Chondrocyte (in vitro differentiated cells): ENCODE data around the gene CIAO2A. TPM values are rescaled to one million over a fixed set of nuclear protein-coding genes. Genes with fewer than 3 reads are reported as not detected.

Experiments
- DNase-seq: peaks from one replicate; pipeline ENCODE4 v3.0.0; 2021; ENCODE audit warnings: mixed read lengths, low spot score
- H3K27ac Mint-ChIP-seq: one replicate; pipeline ENCODE4 v1.8.0; 2021; ENCODE audit warnings: mild to moderate bottlenecking, moderate library complexity, mixed read lengths; ENCODE audit not compliant: unreplicated experiment
- H3K27me3 Mint-ChIP-seq: 2 replicates; pipeline ENCODE4 v1.8.0; 2021; ENCODE audit warnings: low read depth, mixed read lengths
- H3K36me3 Mint-ChIP-seq: 2 replicates; pipeline ENCODE4 v1.8.0; 2021; ENCODE audit warnings: low read depth, mixed read lengths
- H3K4me1 Mint-ChIP-seq: 2 replicates; pipeline ENCODE4 v1.8.0; 2021; ENCODE audit warnings: low read depth, mild to moderate bottlenecking, mixed read lengths
- H3K4me3 Mint-ChIP-seq: one replicate; pipeline ENCODE4 v1.8.0; 2021; ENCODE audit warnings: mild to moderate bottlenecking, moderate library complexity, mixed read lengths; ENCODE audit not compliant: unreplicated experiment
- H3K9me3 Mint-ChIP-seq: 2 replicates; pipeline ENCODE4 v1.8.0; 2021; ENCODE audit warnings: low read depth, mixed read lengths
- CTCF ChIP-seq: fragments of 200-600 bp; sonication (generic); IDR thresholded peaks from 2 replicates; pipeline ENCODE4 v1.5.0; 2021; ENCODE audit warnings: antibody characterized with exemption, mild to moderate bottlenecking, moderate library complexity
- total RNA-seq: library from RNA; stranded (reverse); gene quantifications from 3 replicates; pipeline ENCODE4 v1.2.1, GENCODE V29; 2021

Gene CIAO2A
- total RNA-seq, 1 donor from 2014 or later = 26.3 TPM

DNA sequence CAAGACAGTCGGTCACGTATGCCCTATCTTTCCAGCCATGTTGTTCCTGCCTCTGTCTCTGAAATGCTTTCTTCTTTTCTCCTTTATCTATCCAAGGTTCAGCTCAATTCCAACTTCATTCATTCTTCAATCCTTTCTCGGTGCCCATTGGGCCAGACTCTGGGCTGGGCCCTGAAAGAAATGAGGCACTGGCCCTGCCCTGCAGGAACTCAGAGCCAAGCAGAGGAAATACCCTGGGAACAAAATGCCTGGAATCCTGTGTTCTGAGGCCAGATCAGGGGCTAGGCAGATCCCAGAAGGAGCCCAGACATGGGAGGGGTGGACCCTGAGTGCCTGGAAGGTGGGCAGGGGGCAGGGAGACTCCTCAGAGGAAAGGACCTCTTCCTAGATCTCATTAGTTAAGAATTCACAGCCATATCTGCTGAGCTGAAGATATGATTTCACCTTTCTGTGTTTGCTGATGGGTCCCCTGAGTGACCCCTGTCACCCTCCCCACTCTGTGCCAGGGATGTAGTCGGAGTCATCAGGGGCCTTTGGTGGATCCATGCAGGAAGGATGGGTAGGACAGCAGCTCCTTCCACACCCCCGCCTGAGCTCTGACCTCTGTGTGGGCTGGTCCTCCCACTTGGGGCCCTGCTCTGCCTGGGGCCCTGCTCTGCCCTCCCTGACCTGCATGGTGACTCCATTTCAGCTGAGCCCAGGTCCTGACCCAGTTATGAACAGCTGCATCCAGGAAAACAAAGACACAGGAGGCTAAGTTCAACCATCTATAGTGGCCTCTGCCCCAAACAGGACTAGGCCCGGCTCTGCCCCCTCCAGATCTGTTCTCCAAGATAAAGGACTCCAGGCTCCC lies 42.0 kb downstream of the CIAO2A start:
- Mint-ChIP-seq H3K36me3 (no peaks in the 10 kb centered on the region), H3K9me3 (no peaks in the 10 kb centered on the region), H3K4me3 (no peak overlapping the region), H3K27me3 (peaks cover 1% of the 10 kb centered on the region), H3K4me1 (peaks cover 9% of the 10 kb centered on the region), H3K27ac (no peak overlapping the region)
- DNase-seq = no peak
- TF ChIP-seq CTCF = no peak

GRCh38 chr15:64051093-64051402 lies 42.6 kb downstream of the CIAO2A start:
- Mint-ChIP-seq H3K4me3 (no peak overlapping the region), H3K9me3 (no peaks in the 10 kb centered on the region), H3K36me3 (no peaks in the 10 kb centered on the region), H3K4me1 (peaks cover 11% of the 10 kb centered on the region), H3K27me3 (peaks cover 2% of the 10 kb centered on the region), H3K27ac (no peak overlapping the region)
- no peak for DNase-seq
- TF ChIP-seq CTCF = no peak

DNA sequence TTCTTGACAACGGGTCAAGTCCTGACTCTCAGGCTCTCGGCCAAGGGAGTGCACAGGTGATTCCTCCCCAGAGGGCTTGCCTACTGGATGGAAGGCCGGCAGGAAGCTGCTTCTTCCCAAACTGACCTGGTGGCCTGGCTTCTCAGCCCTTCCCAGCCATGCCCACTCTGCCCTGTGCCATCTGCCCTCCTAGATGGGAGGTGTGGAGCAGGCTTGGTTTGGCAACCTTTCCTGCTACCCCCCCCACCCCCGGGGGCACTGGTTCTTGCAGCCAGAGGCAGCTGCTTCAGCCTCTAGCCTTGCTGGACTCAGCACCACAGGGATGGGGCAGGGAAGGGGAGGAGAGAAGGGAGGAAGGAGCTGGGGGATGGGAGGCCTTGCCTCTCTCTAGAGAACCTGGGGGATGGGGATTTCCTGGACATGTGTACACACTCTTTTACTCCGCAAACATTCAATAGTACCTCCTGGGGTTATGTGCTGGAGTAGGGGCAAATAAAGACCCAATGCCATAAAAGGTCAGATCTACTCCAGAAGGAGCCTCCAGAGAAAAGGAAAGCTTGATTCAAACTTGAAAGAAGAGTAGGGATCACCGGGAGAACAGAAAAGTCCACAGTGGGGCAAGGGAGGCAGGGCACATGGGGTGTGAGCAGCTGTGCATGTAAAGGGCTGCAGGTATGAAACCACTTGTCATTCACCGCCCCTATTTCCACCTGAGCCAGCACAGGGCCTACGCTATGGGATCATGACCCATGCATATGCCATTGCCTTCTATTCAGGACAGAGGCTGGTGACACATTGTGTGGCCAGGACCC lies 43.2 kb downstream of the CIAO2A start:
- DNase-seq = no peak
- no peak overlapping the region for H3K4me3 Mint-ChIP-seq
- peaks cover 2% of the 10 kb centered on the region for H3K27me3 Mint-ChIP-seq
- H3K4me1 Mint-ChIP-seq = peaks cover 11% of the 10 kb centered on the region
- no peak overlapping the region for H3K27ac Mint-ChIP-seq
- no peak for TF ChIP-seq CTCF
- no peaks in the 10 kb centered on the region for H3K36me3 Mint-ChIP-seq
- H3K9me3 Mint-ChIP-seq = no peaks in the 10 kb centered on the region

- no peak overlapping the region for H3K4me3 Mint-ChIP-seq
- H3K27me3 Mint-ChIP-seq = peaks cover 2% of the 10 kb centered on the region
- DNase-seq = no peak
- no peaks in the 10 kb centered on the region for H3K9me3 Mint-ChIP-seq
- TF ChIP-seq CTCF = no peak
- H3K27ac Mint-ChIP-seq = no peak overlapping the region
- H3K36me3 Mint-ChIP-seq = no peaks in the 10 kb centered on the region
- H3K4me1 Mint-ChIP-seq = peaks cover 17% of the 10 kb centered on the region
Observed at GRCh38 chr15:64048781-64049460, 44.7 kb downstream of the CIAO2A start.
